HEK293 (cell line): ENCODE results near the gene AGXT2.

Experiments
- CTCF ChIA-PET: fragments of 350-600 bp; formaldehyde crosslinking; extraction: SDS; loops from one replicate; lab custom pipeline; 2021; ENCODE audit warnings: antibody characterized with exemption; lab: Yijun Ruan, JAX
- POLR2A ChIA-PET: fragments of 300-600 bp; formaldehyde crosslinking; extraction: SDS; loops from one replicate; lab custom pipeline; 2020; ENCODE audit warnings: antibody characterized with exemption, inconsistent platforms; lab: Yijun Ruan, JAX
- H3K27ac ChIP-seq: fragments of 200-500 bp; sonication (Bioruptor generic); 2 replicates; pipeline ENCODE4 v1.5.1; 2014; ENCODE audit warnings: low read depth, low read length, control low read depth, inconsistent platforms; ENCODE audit errors: extremely low read depth
- H3K36me3 ChIP-seq, 2 experiments: fragments of 200-500 bp in 1 of 2; sonication (Bioruptor generic) in 1 of 2; 1 replicate in 1 of 2; 2 replicates in 1 of 2; pipeline ENCODE4 v1.5.1; 2014 to 2017; ENCODE audit warnings: inconsistent platforms in 2 of 2, low read length in 2 of 2; ENCODE audit not compliant: control insufficient read depth in 2 of 2, insufficient read depth in 1 of 2
- H3K4me1 ChIP-seq: fragments of 200-500 bp; sonication (Bioruptor generic); 2 replicates; pipeline ENCODE4 v1.5.1; 2014; ENCODE audit warnings: mild to moderate bottlenecking, low read length, inconsistent platforms; ENCODE audit not compliant: control insufficient read depth, insufficient read depth
- H3K4me3 ChIP-seq: 2 replicates; pipeline ENCODE4 v1.5.1; 2011; ENCODE audit warnings: low read depth, mild to moderate bottlenecking, control low read depth, low read length, moderate library complexity
- H3K9me3 ChIP-seq: fragments of 200-500 bp; sonication (Bioruptor generic); 2 replicates; pipeline ENCODE4 v1.5.1; 2014; ENCODE audit warnings: low read depth, low read length, inconsistent platforms; ENCODE audit not compliant: control insufficient read depth, insufficient read depth
- FEZF1 ChIP-seq: fragments of 450-650 bp; formaldehyde crosslinking; IDR thresholded peaks from 2 replicates; pipeline ENCODE4 v1.5.1; 2016; ENCODE audit warnings: missing biosample characterization, missing genetic modification characterization
- GFI1B ChIP-seq: fragments of 450-650 bp; formaldehyde crosslinking; IDR thresholded peaks from 2 replicates; pipeline ENCODE4 v1.5.1; 2016; ENCODE audit warnings: missing biosample characterization, missing genetic modification characterization
- KLF8 ChIP-seq: fragments of 450-650 bp; formaldehyde crosslinking; IDR thresholded peaks from 2 replicates; pipeline ENCODE4 v1.5.1; 2016; ENCODE audit warnings: missing biosample characterization, missing genetic modification characterization
- MZF1 ChIP-seq: fragments of 450-650 bp; formaldehyde crosslinking; IDR thresholded peaks from 2 replicates; pipeline ENCODE4 v1.5.1; 2017; ENCODE audit warnings: missing biosample characterization, missing genetic modification characterization, borderline replicate concordance
- SCRT1 ChIP-seq: fragments of 450-650 bp; formaldehyde crosslinking; IDR thresholded peaks from 2 replicates; pipeline ENCODE4 v1.5.1; 2016; ENCODE audit warnings: missing biosample characterization, missing genetic modification characterization, borderline replicate concordance
- SCRT2 ChIP-seq: fragments of 450-650 bp; formaldehyde crosslinking; IDR thresholded peaks from 2 replicates; pipeline ENCODE4 v1.5.1; 2016; ENCODE audit warnings: missing biosample characterization, missing genetic modification characterization
- SP3 ChIP-seq: fragments of 450-650 bp; formaldehyde crosslinking; IDR thresholded peaks from 2 replicates; pipeline ENCODE4 v1.5.1; 2016; ENCODE audit warnings: missing biosample characterization, missing genetic modification characterization
- ZNF10 ChIP-seq: fragments of 450-650 bp; formaldehyde crosslinking; IDR thresholded peaks from 2 replicates; pipeline ENCODE4 v1.5.1; 2017; ENCODE audit warnings: missing biosample characterization, missing genetic modification characterization
- ZNF184 ChIP-seq: fragments of 450-650 bp; IDR thresholded peaks from 2 replicates; pipeline ENCODE4 v1.5.1; 2018; ENCODE audit warnings: missing biosample characterization, mild to moderate bottlenecking, missing genetic modification characterization
- ZNF214 ChIP-seq: fragments of 450-650 bp; formaldehyde crosslinking; IDR thresholded peaks from 2 replicates; pipeline ENCODE4 v1.5.1; 2017; ENCODE audit warnings: missing biosample characterization, mild to moderate bottlenecking, missing genetic modification characterization, borderline replicate concordance
- ZNF24 ChIP-seq: fragments of 450-650 bp; formaldehyde crosslinking; IDR thresholded peaks from 2 replicates; pipeline ENCODE4 v1.5.1; 2016; ENCODE audit warnings: missing biosample characterization, missing genetic modification characterization
- ZNF335 ChIP-seq: fragments of 450-650 bp; formaldehyde crosslinking; conservative IDR thresholded peaks from 2 replicates; pipeline ENCODE4 v1.5.1; 2016; ENCODE audit warnings: missing biosample characterization, missing genetic modification characterization
- ZNF426 ChIP-seq: fragments of 450-650 bp; formaldehyde crosslinking; IDR thresholded peaks from 2 replicates; pipeline ENCODE4 v1.5.1; 2017; ENCODE audit warnings: missing biosample characterization, missing genetic modification characterization, mild to moderate bottlenecking, inconsistent platforms, moderate library complexity
- ZNF544 ChIP-seq: fragments of 450-650 bp; formaldehyde crosslinking; IDR thresholded peaks from 2 replicates; pipeline ENCODE4 v1.5.0; 2017; ENCODE audit warnings: missing biosample characterization, missing genetic modification characterization
- ZNF629 ChIP-seq: fragments of 450-650 bp; formaldehyde crosslinking; IDR thresholded peaks from 2 replicates; pipeline ENCODE4 v1.5.1; 2017; ENCODE audit warnings: missing biosample characterization, missing genetic modification characterization
- ZNF664 ChIP-seq: fragments of 450-650 bp; formaldehyde crosslinking; IDR thresholded peaks from 2 replicates; pipeline ENCODE4 v1.5.1; 2016; ENCODE audit warnings: missing biosample characterization, missing genetic modification characterization
- ZNF670 ChIP-seq: fragments of 450-650 bp; formaldehyde crosslinking; IDR thresholded peaks from 2 replicates; pipeline ENCODE4 v1.5.1; 2016; ENCODE audit warnings: missing biosample characterization, missing genetic modification characterization, low read depth
- ZSCAN16 ChIP-seq: fragments of 450-650 bp; formaldehyde crosslinking; IDR thresholded peaks from 2 replicates; pipeline ENCODE4 v1.5.1; 2016; ENCODE audit warnings: missing biosample characterization, missing genetic modification characterization
- TF ChIP-seq, protein P1 (sequence below): fragments of 450-650 bp; formaldehyde crosslinking; IDR thresholded peaks from 2 replicates; pipeline ENCODE4 v1.5.1; 2016; ENCODE audit warnings: missing biosample characterization, missing genetic modification characterization
- TF ChIP-seq, protein P2 (sequence below): fragments of 450-650 bp; formaldehyde crosslinking; IDR thresholded peaks from 2 replicates; pipeline ENCODE4 v1.5.1; 2017; ENCODE audit warnings: missing biosample characterization, missing genetic modification characterization
- TF ChIP-seq, protein P3 (sequence below): fragments of 450-650 bp; formaldehyde crosslinking; IDR thresholded peaks from 2 replicates; pipeline ENCODE4 v1.5.1; 2016; ENCODE audit warnings: missing biosample characterization, missing genetic modification characterization
- TF ChIP-seq, protein P4 (sequence below): fragments of 450-650 bp; formaldehyde crosslinking; IDR thresholded peaks from 2 replicates; pipeline ENCODE4 v1.5.0; 2017; ENCODE audit warnings: missing biosample characterization, missing genetic modification characterization, borderline replicate concordance

The AGXT2 gene

GRCh38 chr5:35001842-35002241, 45.9 kb downstream of the AGXT2 start:
- peaks cover 3% of the 10 kb centered on the region; the same call in 1 of the 2 replicates for H3K4me1 ChIP-seq
- POLR2A ChIA-PET: no interaction called here
- TF ChIP-seq SCRT1 (tag by site-specific recombination) (peak; percentile 78), MZF1 (no peak), FEZF1 (tag by site-specific recombination) (no peak), SCRT2 (tag by site-specific recombination) (peak; percentile 83), ZNF664 (tag by site-specific recombination) (no peak)
- TF ChIP-seq, protein P1, sequence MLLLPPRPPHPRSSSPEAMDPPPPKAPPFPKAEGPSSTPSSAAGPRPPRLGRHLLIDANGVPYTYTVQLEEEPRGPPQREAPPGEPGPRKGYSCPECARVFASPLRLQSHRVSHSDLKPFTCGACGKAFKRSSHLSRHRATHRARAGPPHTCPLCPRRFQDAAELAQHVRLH (tag by site-specific recombination): no peak
- TF ChIP-seq, all 188 proteins: peak for 2
- Histone ChIP-seq H3K9me3 (no peaks in the 10 kb centered on the region), H3K4me3 (no peak overlapping the region), H3K27ac (no peak overlapping the region), H3K36me3 (no peaks in the 10 kb centered on the region)
- CTCF ChIA-PET: interaction anchor here (0.7 to 6.6 kb wide), 14 partner anchors 8 to 527 kb away, joined by 3 to 43 read pairs (median 8); no protein-coding TSS in a partner anchor

GRCh38 chr5:34998058-34998789, 49.5 kb downstream of the AGXT2 start:
- POLR2A ChIA-PET: interaction anchor here (0.6 kb wide), 1 partner anchor 37 kb away, joined by 3 read pairs; no protein-coding TSS in a partner anchor
- TF ChIP-seq ZNF184 (peak; percentile 62; the same call in 1 of the 2 replicates), ZNF24 (tag by site-specific recombination) (0 out of 2 replicates have a peak, but pooled peaks have one; percentile 10), SP3 (tag by site-specific recombination) (0 out of 2 replicates have a peak, but pooled peaks have one; percentile 16), ZSCAN16 (tag by site-specific recombination) (peak; percentile 73; the same call in 1 of the 2 replicates), ZNF670 (tag by site-specific recombination) (no peak), ZNF10 (no peak), ZNF544 (tag by site-specific recombination) (no peak), ZNF426 (tag by site-specific recombination) (no peak), ZNF214 (no peak), ZNF629 (tag by site-specific recombination) (no peak; the same call in 1 of the 2 replicates), ZNF335 (tag by site-specific recombination) (peak; percentile 34; the same call in 1 of the 2 replicates), GFI1B (tag by site-specific recombination) (0 out of 2 replicates have a peak, but pooled peaks have one; percentile 23), KLF8 (tag by site-specific recombination) (0 out of 2 replicates have a peak, but pooled peaks have one; percentile 20)
- TF ChIP-seq, protein P2, sequence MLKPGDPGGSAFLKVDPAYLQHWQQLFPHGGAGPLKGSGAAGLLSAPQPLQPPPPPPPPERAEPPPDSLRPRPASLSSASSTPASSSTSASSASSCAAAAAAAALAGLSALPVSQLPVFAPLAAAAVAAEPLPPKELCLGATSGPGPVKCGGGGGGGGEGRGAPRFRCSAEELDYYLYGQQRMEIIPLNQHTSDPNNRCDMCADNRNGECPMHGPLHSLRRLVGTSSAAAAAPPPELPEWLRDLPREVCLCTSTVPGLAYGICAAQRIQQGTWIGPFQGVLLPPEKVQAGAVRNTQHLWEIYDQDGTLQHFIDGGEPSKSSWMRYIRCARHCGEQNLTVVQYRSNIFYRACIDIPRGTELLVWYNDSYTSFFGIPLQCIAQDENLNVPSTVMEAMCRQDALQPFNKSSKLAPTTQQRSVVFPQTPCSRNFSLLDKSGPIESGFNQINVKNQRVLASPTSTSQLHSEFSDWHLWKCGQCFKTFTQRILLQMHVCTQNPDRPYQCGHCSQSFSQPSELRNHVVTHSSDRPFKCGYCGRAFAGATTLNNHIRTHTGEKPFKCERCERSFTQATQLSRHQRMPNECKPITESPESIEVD: peak; percentile 50
- TF ChIP-seq, protein P3, sequence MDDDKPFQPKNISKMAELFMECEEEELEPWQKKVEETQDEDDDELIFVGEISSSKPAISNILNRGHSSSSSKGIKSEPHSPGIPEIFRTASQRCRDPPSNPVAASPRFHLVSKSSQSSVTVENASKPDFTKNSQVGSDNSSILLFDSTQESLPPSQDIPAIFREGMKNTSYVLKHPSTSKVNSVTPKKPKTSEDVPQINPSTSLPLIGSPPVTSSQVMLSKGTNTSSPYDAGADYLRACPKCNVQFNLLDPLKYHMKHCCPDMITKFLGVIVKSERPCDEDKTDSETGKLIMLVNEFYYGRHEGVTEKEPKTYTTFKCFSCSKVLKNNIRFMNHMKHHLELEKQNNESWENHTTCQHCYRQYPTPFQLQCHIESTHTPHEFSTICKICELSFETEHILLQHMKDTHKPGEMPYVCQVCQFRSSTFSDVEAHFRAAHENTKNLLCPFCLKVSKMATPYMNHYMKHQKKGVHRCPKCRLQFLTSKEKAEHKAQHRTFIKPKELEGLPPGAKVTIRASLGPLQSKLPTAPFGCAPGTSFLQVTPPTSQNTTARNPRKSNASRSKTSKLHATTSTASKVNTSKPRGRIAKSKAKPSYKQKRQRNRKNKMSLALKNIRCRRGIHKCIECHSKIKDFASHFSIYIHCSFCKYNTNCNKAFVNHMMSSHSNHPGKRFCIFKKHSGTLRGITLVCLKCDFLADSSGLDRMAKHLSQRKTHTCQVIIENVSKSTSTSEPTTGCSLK (tag by site-specific recombination): no peak
- TF ChIP-seq, protein P4, sequence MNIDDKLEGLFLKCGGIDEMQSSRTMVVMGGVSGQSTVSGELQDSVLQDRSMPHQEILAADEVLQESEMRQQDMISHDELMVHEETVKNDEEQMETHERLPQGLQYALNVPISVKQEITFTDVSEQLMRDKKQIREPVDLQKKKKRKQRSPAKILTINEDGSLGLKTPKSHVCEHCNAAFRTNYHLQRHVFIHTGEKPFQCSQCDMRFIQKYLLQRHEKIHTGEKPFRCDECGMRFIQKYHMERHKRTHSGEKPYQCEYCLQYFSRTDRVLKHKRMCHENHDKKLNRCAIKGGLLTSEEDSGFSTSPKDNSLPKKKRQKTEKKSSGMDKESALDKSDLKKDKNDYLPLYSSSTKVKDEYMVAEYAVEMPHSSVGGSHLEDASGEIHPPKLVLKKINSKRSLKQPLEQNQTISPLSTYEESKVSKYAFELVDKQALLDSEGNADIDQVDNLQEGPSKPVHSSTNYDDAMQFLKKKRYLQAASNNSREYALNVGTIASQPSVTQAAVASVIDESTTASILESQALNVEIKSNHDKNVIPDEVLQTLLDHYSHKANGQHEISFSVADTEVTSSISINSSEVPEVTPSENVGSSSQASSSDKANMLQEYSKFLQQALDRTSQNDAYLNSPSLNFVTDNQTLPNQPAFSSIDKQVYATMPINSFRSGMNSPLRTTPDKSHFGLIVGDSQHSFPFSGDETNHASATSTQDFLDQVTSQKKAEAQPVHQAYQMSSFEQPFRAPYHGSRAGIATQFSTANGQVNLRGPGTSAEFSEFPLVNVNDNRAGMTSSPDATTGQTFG (tag by site-specific recombination): no peak
- CTCF ChIA-PET: interaction anchor here (0.5 to 6.6 kb wide), 3 partner anchors 41 to 929 kb away, joined by 3 to 43 read pairs (median 38); no protein-coding TSS in a partner anchor

More at GRCh38 chr5:34998058-34998789, 49.5 kb downstream of the AGXT2 start:
- no peak overlapping the region for H3K4me3 ChIP-seq
- no peaks in the 10 kb centered on the region for H3K9me3 ChIP-seq
- H3K36me3 ChIP-seq: no peaks in the 10 kb centered on the region
- H3K4me1 ChIP-seq: peaks cover 3% of the 10 kb centered on the region; the same call in 1 of the 2 replicates
- H3K27ac ChIP-seq: no peak overlapping the region
